ENCODE measurements around the gene ARHGAP23.

DNA sequence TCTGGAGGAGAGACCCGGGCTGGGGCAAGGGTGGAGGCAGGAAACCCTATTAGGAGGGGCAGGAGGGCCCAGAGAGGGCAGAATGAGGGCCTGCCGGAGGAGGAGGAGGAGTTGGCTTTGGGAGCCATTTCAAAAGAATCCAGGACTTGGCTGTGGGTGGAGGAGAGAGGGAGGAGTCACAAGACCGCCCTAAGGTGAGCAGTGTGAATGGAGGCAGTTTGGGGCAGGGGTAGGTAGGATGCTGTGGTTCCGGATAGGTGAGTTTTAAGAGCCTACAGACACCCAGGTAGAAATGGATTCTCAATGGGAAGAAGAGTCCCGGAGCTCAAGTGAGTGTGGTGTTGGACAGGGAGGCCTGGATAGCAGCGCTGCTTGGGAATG is 80.3 kb downstream of the ARHGAP23 start:
- TF ChIP-seq, protein P1, sequence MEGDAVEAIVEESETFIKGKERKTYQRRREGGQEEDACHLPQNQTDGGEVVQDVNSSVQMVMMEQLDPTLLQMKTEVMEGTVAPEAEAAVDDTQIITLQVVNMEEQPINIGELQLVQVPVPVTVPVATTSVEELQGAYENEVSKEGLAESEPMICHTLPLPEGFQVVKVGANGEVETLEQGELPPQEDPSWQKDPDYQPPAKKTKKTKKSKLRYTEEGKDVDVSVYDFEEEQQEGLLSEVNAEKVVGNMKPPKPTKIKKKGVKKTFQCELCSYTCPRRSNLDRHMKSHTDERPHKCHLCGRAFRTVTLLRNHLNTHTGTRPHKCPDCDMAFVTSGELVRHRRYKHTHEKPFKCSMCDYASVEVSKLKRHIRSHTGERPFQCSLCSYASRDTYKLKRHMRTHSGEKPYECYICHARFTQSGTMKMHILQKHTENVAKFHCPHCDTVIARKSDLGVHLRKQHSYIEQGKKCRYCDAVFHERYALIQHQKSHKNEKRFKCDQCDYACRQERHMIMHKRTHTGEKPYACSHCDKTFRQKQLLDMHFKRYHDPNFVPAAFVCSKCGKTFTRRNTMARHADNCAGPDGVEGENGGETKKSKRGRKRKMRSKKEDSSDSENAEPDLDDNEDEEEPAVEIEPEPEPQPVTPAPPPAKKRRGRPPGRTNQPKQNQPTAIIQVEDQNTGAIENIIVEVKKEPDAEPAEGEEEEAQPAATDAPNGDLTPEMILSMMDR (IDR thresholded peaks at IDR 0.05; ENCODE audit: borderline replicate concordance, extremely low read depth, low read length, poor library complexity, severe bottlenecking) = no peak
- no peak for TF ChIP-seq EZH2 (IDR thresholded peaks at IDR 0.05; ENCODE audit: borderline replicate concordance, low read depth, low read length, severe bottlenecking)

Measured in DND-41 (cell line).